ENCODE results near the gene ZNF546. TPM values are rescaled to one million over a fixed set of nuclear protein-coding genes. Genes with fewer than 3 reads are reported as not detected.

The ZNF546 gene
- total RNA-seq, 1 experiment from 2014 or later, result 3.6 TPM

GRCh38 chr19:40059624-40060023 is 62.8 kb downstream of the ZNF546 start:
- intact Hi-C loops (cut with micrococcal nuclease; ENCODE audit: unreplicated experiment), result no loop called here

GRCh38 chr19:40070058-40070457 is 73.2 kb downstream of the ZNF546 start:
- intact Hi-C loops (cut with micrococcal nuclease; ENCODE audit: unreplicated experiment), result no loop called here

More at GRCh38 chr19:40059624-40060023, 62.8 kb downstream of the ZNF546 start:
- ChIA-PET POLR2A (ENCODE audit: unreplicated experiment) (no interaction called here), CTCF (no interaction called here)
- Histone ChIP-seq H4K20me1 (ENCODE audit: insufficient read depth) (no peaks in the 10 kb centered on the region), H3K4me3 (no peak overlapping the region), H3K9me3 (ENCODE audit: insufficient read depth, low read depth) (peaks cover 17% of the 10 kb centered on the region), H3K27me3 (ENCODE audit: insufficient read depth, low read depth) (no peaks in the 10 kb centered on the region), H3K79me2 (ENCODE audit: low read depth) (peaks cover 7% of the 10 kb centered on the region; the same call in 1 of the 2 replicates), H3K36me3 (ENCODE audit: low read depth) (no peaks in the 10 kb centered on the region), H2AFZ (no peak overlapping the region), H3K9me2 (ENCODE audit: insufficient read depth) (no peaks in the 10 kb centered on the region), H3K4me1 (replicated peaks; ENCODE audit: insufficient read depth) (no peaks in the 10 kb centered on the region; the same call in 1 of the 2 replicates), H3K4me2 (no peak overlapping the region), H3F3A (ENCODE audit: insufficient read depth, low read depth) (0 out of 2 replicates have a peak, but pooled peaks cover under 1% of the 10 kb centered on the region), H3K27ac (no peak overlapping the region)
- BruUV-seq (replicated peaks), result no TSS peak
- DNase-seq, result no peak
- TF ChIP-seq EZH2 (IDR thresholded peaks at IDR 0.05; ENCODE audit: low read depth), result no peak
- TF ChIP-seq, protein P1, sequence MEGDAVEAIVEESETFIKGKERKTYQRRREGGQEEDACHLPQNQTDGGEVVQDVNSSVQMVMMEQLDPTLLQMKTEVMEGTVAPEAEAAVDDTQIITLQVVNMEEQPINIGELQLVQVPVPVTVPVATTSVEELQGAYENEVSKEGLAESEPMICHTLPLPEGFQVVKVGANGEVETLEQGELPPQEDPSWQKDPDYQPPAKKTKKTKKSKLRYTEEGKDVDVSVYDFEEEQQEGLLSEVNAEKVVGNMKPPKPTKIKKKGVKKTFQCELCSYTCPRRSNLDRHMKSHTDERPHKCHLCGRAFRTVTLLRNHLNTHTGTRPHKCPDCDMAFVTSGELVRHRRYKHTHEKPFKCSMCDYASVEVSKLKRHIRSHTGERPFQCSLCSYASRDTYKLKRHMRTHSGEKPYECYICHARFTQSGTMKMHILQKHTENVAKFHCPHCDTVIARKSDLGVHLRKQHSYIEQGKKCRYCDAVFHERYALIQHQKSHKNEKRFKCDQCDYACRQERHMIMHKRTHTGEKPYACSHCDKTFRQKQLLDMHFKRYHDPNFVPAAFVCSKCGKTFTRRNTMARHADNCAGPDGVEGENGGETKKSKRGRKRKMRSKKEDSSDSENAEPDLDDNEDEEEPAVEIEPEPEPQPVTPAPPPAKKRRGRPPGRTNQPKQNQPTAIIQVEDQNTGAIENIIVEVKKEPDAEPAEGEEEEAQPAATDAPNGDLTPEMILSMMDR (conservative IDR thresholded peaks at IDR 0.05), result no peak

More at GRCh38 chr19:40070058-40070457, 73.2 kb downstream of the ZNF546 start:
- Histone ChIP-seq H3K79me2 (ENCODE audit: low read depth) (no peaks in the 10 kb centered on the region), H4K20me1 (ENCODE audit: insufficient read depth) (no peaks in the 10 kb centered on the region), H3K4me3 (no peak overlapping the region), H3F3A (ENCODE audit: insufficient read depth, low read depth) (no peaks in the 10 kb centered on the region), H3K9me2 (ENCODE audit: insufficient read depth) (no peaks in the 10 kb centered on the region), H3K27ac (no peak overlapping the region), H2AFZ (no peak overlapping the region), H3K4me1 (replicated peaks; ENCODE audit: insufficient read depth) (no peaks in the 10 kb centered on the region), H3K4me2 (no peak overlapping the region), H3K9me3 (ENCODE audit: insufficient read depth, low read depth) (peaks cover 20% of the 10 kb centered on the region), H3K27me3 (ENCODE audit: insufficient read depth, low read depth) (no peaks in the 10 kb centered on the region), H3K36me3 (ENCODE audit: low read depth) (peaks cover 14% of the 10 kb centered on the region; the same call in 1 of the 2 replicates)
- DNase-seq, result no peak
- no TSS peak for BruUV-seq (replicated peaks)
- TF ChIP-seq, protein P1 (conservative IDR thresholded peaks at IDR 0.05), result no peak
- TF ChIP-seq EZH2 (IDR thresholded peaks at IDR 0.05; ENCODE audit: low read depth), result no peak
- ChIA-PET POLR2A (ENCODE audit: unreplicated experiment) (no interaction called here), CTCF (no interaction called here)

Other genes with a start within 250 kb of the ZNF546 start
- gene LEUTX, start 218.2 kb upstream of the ZNF546 start, total RNA-seq (2021), result not detected in 2 replicates
- 29.9 and 39.5 TPM in 2 replicates for gene DYRK1B, start 162.9 kb upstream of the ZNF546 start, total RNA-seq (2021)
- 437 and 498 TPM in 2 replicates for gene FBL, start 150.7 kb upstream of the ZNF546 start, total RNA-seq (2021)
- 5.8 and 9.3 TPM in 2 replicates for gene FCGBP, start 62.4 kb upstream of the ZNF546 start, total RNA-seq (2021)
- gene PSMC4, start 25.9 kb upstream of the ZNF546 start, total RNA-seq (2021), result 82.8 and 110 TPM in 2 replicates
- 13.1 and 20.0 TPM in 2 replicates for gene ZNF780B, start 59.2 kb downstream of the ZNF546 start, total RNA-seq (2021)
- 14.6 and 15.5 TPM in 2 replicates for gene ZNF780A, start 93.9 kb downstream of the ZNF546 start, total RNA-seq (2021)
- 26.9 and 29.5 TPM in 2 replicates for gene MAP3K10, start 194.4 kb downstream of the ZNF546 start, total RNA-seq (2021)
- 0.50 and 0.59 TPM in 2 replicates for gene TTC9B, start 221.3 kb downstream of the ZNF546 start, total RNA-seq (2021)
- gene CCNP, start 229.6 kb downstream of the ZNF546 start, total RNA-seq (2021), result 0.63 and 0.93 TPM in 2 replicates